H1 (cell line): ENCODE measurements around the gene CLRN2. TPM values are rescaled to one million over a fixed set of nuclear protein-coding genes. Genes with fewer than 3 reads are reported as not detected.

ENCODE experiments used
- CTCF ChIA-PET: fragments of 300-600 bp; sonication (Branson Sonifier 250); formaldehyde crosslinking; loops from one replicate; lab custom pipeline; 2021; ENCODE audit not compliant: partially characterized antibody; lab: Charles Lee
- POLR2A ChIA-PET: fragments of 300-600 bp; sonication (Branson Sonifier 250); formaldehyde crosslinking; loops from one replicate; lab custom pipeline; 2021; ENCODE audit warnings: inconsistent platforms; ENCODE audit not compliant: partially characterized antibody; lab: Charles Lee
- DNase-seq, 2 experiments: peaks; one replicate each; pipeline versions ENCODE4 v3.0.0 to v3.0.0-alpha.2; 2010 to 2022; ENCODE audit warnings: low spot score in 2 of 2, low read depth in 1 of 2, mixed read lengths in 1 of 2
- FAIRE-seq: peaks from 2 replicates; lab custom pipeline; 2011; peaks lifted over from hg19 to GRCh38; lab: Jason Lieb, UNC
- H2AFZ ChIP-seq: 2 replicates; pipeline ENCODE4 v1.8.1; 2012; ENCODE audit warnings: low read length, inconsistent platforms
- H2AK5ac ChIP-seq: 2 replicates; pipeline ENCODE4 v1.6.1; 2013; ENCODE audit warnings: low read depth, low read length
- H2BK120ac ChIP-seq: replicated peaks from 2 replicates; pipeline ENCODE3; 2013; ENCODE audit warnings: low read depth, low read length, inconsistent platforms
- H2BK12ac ChIP-seq: 2 replicates; pipeline ENCODE4 v1.6.1; 2013; ENCODE audit warnings: low read depth, low read length
- H2BK15ac ChIP-seq: 2 replicates; pipeline ENCODE4 v1.6.1; 2013; ENCODE audit warnings: low read length
- H2BK20ac ChIP-seq: 2 replicates; pipeline ENCODE4 v1.6.1; 2013; ENCODE audit warnings: low read length
- H2BK5ac ChIP-seq: 2 replicates; pipeline ENCODE4 v1.6.1; 2013; ENCODE audit warnings: low read depth, low read length
- H3K14ac ChIP-seq: 2 replicates; pipeline ENCODE4 v1.6.1; 2013; ENCODE audit warnings: inconsistent platforms; ENCODE audit not compliant: insufficient read length
- H3K18ac ChIP-seq: 2 replicates; pipeline ENCODE4 v1.6.1; 2013; ENCODE audit warnings: low read length; ENCODE audit errors: extremely low read depth
- H3K23ac ChIP-seq: 2 replicates; pipeline ENCODE4 v1.6.1; 2013; ENCODE audit warnings: inconsistent platforms; ENCODE audit not compliant: insufficient read length
- H3K23me2 ChIP-seq: 2 replicates; pipeline ENCODE4 v1.6.1; 2013; ENCODE audit warnings: low read depth, low read length
- H3K27ac ChIP-seq: 2 replicates; pipeline ENCODE4 v1.6.1; 2011; ENCODE audit warnings: low read depth, low read length, inconsistent platforms
- H3K27me3 ChIP-seq, 4 experiments: replicated peaks in 1 of 4; 1 replicate in 1 of 4; 2 replicates in 3 of 4; pipeline versions ENCODE4 v1.6.1 to v1.8.1; 2011 to 2013; ENCODE audit warnings: low read length in 3 of 4, mild to moderate bottlenecking in 3 of 4, inconsistent platforms in 2 of 4, mixed read lengths in 2 of 4, moderate library complexity in 1 of 4; ENCODE audit not compliant: control insufficient read depth in 3 of 4, insufficient read depth in 3 of 4; ENCODE audit errors: extremely low read depth in 1 of 4
- H3K36me3 ChIP-seq, 4 experiments: 2 replicates each; pipeline versions ENCODE4 v1.6.1 to v1.8.1; 2011 to 2013; ENCODE audit warnings: mild to moderate bottlenecking in 4 of 4, low read length in 3 of 4, moderate library complexity in 2 of 4, control low read depth in 1 of 4, inconsistent platforms in 1 of 4; ENCODE audit not compliant: insufficient read depth in 4 of 4, control insufficient read depth in 2 of 4
- H3K4ac ChIP-seq: replicated peaks from 2 replicates; pipeline ENCODE3; 2013; ENCODE audit warnings: low read length, low read depth, mixed read lengths, inconsistent platforms; ENCODE audit not compliant: insufficient read length
- H3K4me1 ChIP-seq, 4 experiments: replicated peaks in 1 of 4; 1 replicate in 1 of 4; 2 replicates in 3 of 4; pipeline versions ENCODE4 v1.6.1 to v1.8.1; 2011 to 2013; ENCODE audit warnings: low read length in 3 of 4, inconsistent platforms in 2 of 4, mixed read lengths in 1 of 4; ENCODE audit not compliant: insufficient read depth in 4 of 4, control insufficient read depth in 3 of 4
- H3K4me2 ChIP-seq, 2 experiments: 2 replicates each; pipeline versions ENCODE4 v1.6.1 to v1.8.1; 2011 to 2013; ENCODE audit warnings: low read depth in 2 of 2, low read length in 2 of 2, control low read depth in 1 of 2, inconsistent platforms in 1 of 2, mild to moderate bottlenecking in 1 of 2; ENCODE audit not compliant: insufficient read depth in 1 of 2
- H3K4me3 ChIP-seq, 4 experiments: fragments of 200-600, 300-600 bp in 1 of 4; sonication (generic), shearing (Covaris generic), sonication (Bioruptor Twin) in 1 of 4; 2 replicates each; pipeline versions ENCODE4 v1.5.1 to v1.8.1; 2011 to 2016; ENCODE audit warnings: low read length in 4 of 4, low read depth in 3 of 4, control low read depth in 2 of 4, inconsistent platforms in 2 of 4, mild to moderate bottlenecking in 2 of 4, mixed read lengths in 1 of 4, moderate library complexity in 1 of 4; ENCODE audit not compliant: insufficient read depth in 2 of 4; ENCODE audit errors: extremely low read depth in 1 of 4
- H3K56ac ChIP-seq: replicated peaks from 2 replicates; pipeline ENCODE3; 2013; ENCODE audit warnings: low read depth, mild to moderate bottlenecking, mixed read lengths, low read length, inconsistent platforms; ENCODE audit not compliant: insufficient read length
- H3K79me1 ChIP-seq: 2 replicates; pipeline ENCODE4 v1.6.1; 2013; ENCODE audit warnings: low read depth, low read length, control low read depth
- H3K79me2 ChIP-seq, 2 experiments: 2 replicates each; pipeline versions ENCODE4 v1.6.1 to v1.8.1; 2012 to 2013; ENCODE audit warnings: low read length in 2 of 2, mild to moderate bottlenecking in 2 of 2, inconsistent platforms in 1 of 2; ENCODE audit not compliant: insufficient read depth in 2 of 2, control insufficient read depth in 1 of 2
- H3K9ac ChIP-seq, 4 experiments: replicated peaks in 1 of 4; 1 replicate in 1 of 4; 2 replicates in 3 of 4; pipeline versions ENCODE4 v1.6.1 to v1.8.1; 2011 to 2013; ENCODE audit warnings: low read depth in 3 of 4, low read length in 3 of 4, control low read depth in 2 of 4, mild to moderate bottlenecking in 2 of 4, moderate library complexity in 2 of 4, inconsistent platforms in 1 of 4; ENCODE audit errors: extremely low read depth in 1 of 4
- H3K9me3 ChIP-seq, 2 experiments: 2 replicates each; pipeline versions ENCODE4 v1.6.1 to v1.8.1; 2012 to 2013; ENCODE audit warnings: mild to moderate bottlenecking in 2 of 2, moderate library complexity in 2 of 2, control low read depth in 1 of 2, inconsistent platforms in 1 of 2, low read depth in 1 of 2, low read length in 1 of 2, mixed read lengths in 1 of 2; ENCODE audit not compliant: insufficient read depth in 2 of 2
- H4K20me1 ChIP-seq, 2 experiments: replicated peaks in 1 of 2; 2 replicates each; pipeline versions ENCODE3 to v1.8.1; 2011 to 2013; ENCODE audit warnings: inconsistent platforms in 2 of 2, low read length in 2 of 2, mild to moderate bottlenecking in 1 of 2; ENCODE audit not compliant: insufficient read depth in 2 of 2, control insufficient read depth in 1 of 2
- H4K5ac ChIP-seq: 2 replicates; pipeline ENCODE4 v1.6.1; 2013; ENCODE audit warnings: low read length, low read depth, mixed read lengths, inconsistent platforms; ENCODE audit not compliant: insufficient read length
- H4K8ac ChIP-seq: 2 replicates; pipeline ENCODE4 v1.8.0; 2013; ENCODE audit warnings: mild to moderate bottlenecking, moderate library complexity, low read length, inconsistent platforms; ENCODE audit not compliant: insufficient read depth; ENCODE audit errors: extremely low read depth
- H4K91ac ChIP-seq: replicated peaks from 2 replicates; pipeline ENCODE3; 2013; ENCODE audit warnings: low read length, mixed read lengths, inconsistent platforms; ENCODE audit not compliant: insufficient read length
- RAD21 ChIP-seq, 2 experiments: IDR thresholded peaks in 1 of 2; conservative IDR thresholded peaks in 1 of 2; 2 replicates each; pipeline ENCODE4 v1.6.1; 2011; ENCODE audit warnings: low read depth in 2 of 2, low read length in 2 of 2, improper control_type of control experiment in 1 of 2, inconsistent platforms in 1 of 2, mild to moderate bottlenecking in 1 of 2, moderate library complexity in 1 of 2
- WGBS, 2 experiments: shearing (Covaris generic) in 1 of 2; methylation state at CpG; one replicate each; pipeline versions ENCODE4 v1.1.6 to v1.1.7; 2013 to 2015; ENCODE audit warnings: low lambda C conversion rate in 2 of 2, mixed read lengths in 2 of 2, inconsistent platforms in 1 of 2, low coverage in 1 of 2, missing lambda C conversion rate in 1 of 2; ENCODE audit not compliant: insufficient replicate concordance in 2 of 2, insufficient coverage in 1 of 2, insufficient read length in 1 of 2; ENCODE audit errors: extremely low coverage in 1 of 2, missing lambda C conversion rate in 1 of 2; 5-methylcytosine and 5-hydroxymethylcytosine counted together
- polyA plus RNA-seq, 7 experiments: library from polyadenylated mRNA; depleted of rRNA in 3 of 7; stranded (reverse) in 5 of 7; unstranded in 2 of 7; fragments of >200 nt in 5 of 7; fragments of 200-250 nt in 2 of 7; gene quantifications; 1 replicate in 5 of 7; 2 replicates in 1 of 7; 4 replicates in 1 of 7; pipeline versions ENCODE4 v1.2.1 to v1.2.3, GENCODE V29; 2011 to 2013; ENCODE audit warnings: missing spikeins in 2 of 7, mixed read lengths in 2 of 7
- total RNA-seq: library from RNA; stranded (reverse); fragmentation: NEBNext Ultra II Directional; extraction: Animal tissue kit (Norgen Biotek cat#: 25700); gene quantifications from 2 replicates; pipeline ENCODE4 v1.2.1, GENCODE V29; 2021

The CLRN2 gene
- total and polyA plus RNA-seq, 2 of the 8 experiments (the other 6 are each of a cell fraction or from before 2014, with no cell fraction given): not detected

DNA sequence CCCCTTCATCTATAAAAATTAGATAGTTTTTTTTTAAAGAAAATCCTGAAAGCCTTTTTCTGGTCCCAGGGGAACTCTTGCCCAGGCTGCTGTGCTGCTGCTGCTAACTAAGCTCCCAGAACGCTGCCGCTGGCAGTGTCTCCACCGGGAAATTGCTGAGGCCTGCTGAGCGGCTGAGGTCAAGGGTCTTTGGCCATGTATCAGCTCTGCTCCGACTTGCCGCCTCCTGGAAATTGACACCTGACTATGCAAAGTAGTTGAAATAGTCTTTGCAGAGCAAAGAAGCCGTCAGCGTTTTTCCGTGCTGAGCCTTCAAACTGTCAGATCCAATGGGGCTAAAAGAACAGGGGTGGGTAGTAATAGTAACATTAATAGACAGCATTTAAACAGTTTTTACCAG, 3.9 kb upstream of the CLRN2 start:
- Histone ChIP-seq H2BK15ac (no peak overlapping the region), H3K23ac (no peak overlapping the region), H3K79me2 (no peaks in the 10 kb centered on the region), H3K79me1 (no peaks in the 10 kb centered on the region), H3K27me3 (peaks cover 0 to 4% (median 0%) of the 10 kb centered on the region in 4 experiments; a peak in 3 of 7 replicates), H3K23me2 (peaks cover 5% of the 10 kb centered on the region; the same call in 1 of the 2 replicates), H2AFZ (peak overlapping the region; percentile 93), H3K4me1 (peaks cover 0 to 4% (median 0%) of the 10 kb centered on the region in 4 experiments; a peak in 4 of 7 replicates), H2BK12ac (no peak overlapping the region), H2BK5ac (no peak overlapping the region), H4K5ac (no peak overlapping the region), H4K91ac (no peak overlapping the region), H2BK120ac (no peak overlapping the region), H3K9me3 (no peaks in the 10 kb centered on the region), H3K14ac (no peak overlapping the region), H3K4ac (no peak overlapping the region), H4K20me1 (peaks cover 0 to 2% of the 10 kb centered on the region in 2 experiments), H3K56ac (no peak overlapping the region), H3K18ac (no peak overlapping the region), H3K9ac (no peak overlapping the region; a peak in 1 of 7 replicates), H2BK20ac (no peak overlapping the region), H2AK5ac (no peak overlapping the region), H3K4me2 (peak overlapping the region; percentile 91 to 98), H3K36me3 (peaks cover 0 to 7% (median under 1%) of the 10 kb centered on the region in 4 experiments; a peak in 4 of 8 replicates), H3K4me3 (peak overlapping the region; percentile 52 to 89 (median 68)), H3K27ac (no peak overlapping the region), H4K8ac (no peak overlapping the region)
- no peak for TF ChIP-seq RAD21 (IDR thresholded peaks at IDR 0.05 in 1 of 2, conservative IDR thresholded peaks at IDR 0.05 in 1 of 2; ENCODE audit: low read depth in 2 of 2, low read length in 2 of 2)
- peak in 1 of 2 experiments; percentile 47 for DNase-seq
- WGBS, 2 experiments: 40% methylated on average over 9 of the region's 9 CpGs; no CpG with 5 or more reads in 1 of the 2 experiments
- POLR2A ChIA-PET: interaction anchor here (1.2 kb wide), 1 partner anchor 20 kb away, joined by 3 read pairs; no protein-coding TSS in a partner anchor
- CTCF ChIA-PET: interaction anchor here (0.6 to 1.3 kb wide), 2 partner anchors 38 to 692 kb away, joined by 3 read pairs; no protein-coding TSS in a partner anchor
- FAIRE-seq: no peak
